ENCODE measurements around the gene PBX4.

GRCh38 chr19:19571071-19571786 lies 47.3 kb downstream of the PBX4 start:
- TF ChIP-seq CTCF (IDR thresholded peaks at IDR 0.05) (no peak), POLR2A (IDR thresholded peaks at IDR 0.05) (no peak)

Data from adrenal gland (tissue), 5 donors.